MM.1S (cell line): ENCODE measurements around the gene TMEM132E.

Experiments used
- DNase-seq: peaks from one replicate; pipeline ENCODE4 v3.0.0-alpha.2; 2015
- H2AFZ ChIP-seq: fragments of 300-600 bp; sonication (generic); 2 replicates; pipeline ENCODE4 v1.6.0; 2016; ENCODE audit warnings: antibody characterized with exemption, low read length
- H3F3A ChIP-seq: fragments of 300-600 bp; sonication (generic); 2 replicates; pipeline ENCODE4 v1.6.1; 2016; ENCODE audit warnings: mild to moderate bottlenecking, antibody characterized with exemption, low read length, moderate library complexity, mixed read lengths; ENCODE audit not compliant: insufficient read depth
- H3K27ac ChIP-seq: fragments of 300-600 bp; sonication (generic); 2 replicates; pipeline ENCODE4 v1.5.1; 2016; ENCODE audit warnings: mild to moderate bottlenecking, low read length
- H3K27me3 ChIP-seq: fragments of 300-600 bp; sonication (generic); replicated peaks from 2 replicates; pipeline ENCODE4 v1.6.0; 2016; ENCODE audit warnings: low read length; ENCODE audit not compliant: insufficient read depth
- H3K36me3 ChIP-seq: fragments of 300-600 bp; sonication (generic); replicated peaks from 2 replicates; pipeline ENCODE4 v1.6.1; 2016; ENCODE audit warnings: mild to moderate bottlenecking, low read length, mixed read lengths; ENCODE audit not compliant: insufficient read depth
- H3K4me1 ChIP-seq: fragments of 300-600 bp; sonication (generic); 2 replicates; pipeline ENCODE4 v1.6.1; 2016; ENCODE audit warnings: low read length, mixed read lengths
- H3K4me2 ChIP-seq: fragments of 300-600 bp; sonication (generic); 2 replicates; pipeline ENCODE4 v1.6.0; 2016; ENCODE audit warnings: low read depth, low read length
- H3K4me3 ChIP-seq: fragments of 300-600 bp; sonication (generic); 2 replicates; pipeline ENCODE4 v1.5.1; 2016; ENCODE audit warnings: low read length, mixed read lengths
- H3K79me2 ChIP-seq: fragments of 300-600 bp; sonication (generic); 2 replicates; pipeline ENCODE4 v1.6.1; 2016; ENCODE audit warnings: mixed run types, low read length, mixed read lengths
- H3K9ac ChIP-seq: fragments of 300-600 bp; sonication (generic); 2 replicates; pipeline ENCODE4 v1.6.1; 2016; ENCODE audit warnings: low read length, mixed read lengths
- H3K9me2 ChIP-seq: fragments of 300-600 bp; sonication (generic); replicated peaks from 2 replicates; pipeline ENCODE4 v1.6.1; 2016; ENCODE audit warnings: mild to moderate bottlenecking, low read length, mixed read lengths; ENCODE audit not compliant: insufficient read depth
- H3K9me3 ChIP-seq: fragments of 300-600 bp; sonication (generic); replicated peaks from 2 replicates; pipeline ENCODE4 v1.6.1; 2016; ENCODE audit warnings: mild to moderate bottlenecking, low read length, mixed read lengths; ENCODE audit not compliant: insufficient read depth
- H4K20me1 ChIP-seq: fragments of 300-600 bp; sonication (generic); 2 replicates; pipeline ENCODE4 v1.6.1; 2016; ENCODE audit warnings: mild to moderate bottlenecking, low read length, moderate library complexity, mixed read lengths; ENCODE audit not compliant: insufficient read depth
- EZH2 ChIP-seq: fragments of 300-600 bp; sonication (generic); optimal IDR thresholded peaks from 2 replicates; pipeline ENCODE3; 2017; ENCODE audit warnings: low read depth, mild to moderate bottlenecking, antibody characterized with exemption, low read length, mixed read lengths
- EZH2phosphoT487 ChIP-seq: fragments of 300-600 bp; sonication (generic); IDR thresholded peaks from 2 replicates; pipeline ENCODE4 v1.6.1; 2018; ENCODE audit warnings: antibody characterized with exemption, low read length
- TF ChIP-seq, protein P1 (sequence below): fragments of 300-600 bp; sonication (generic); IDR thresholded peaks from 2 replicates; pipeline ENCODE4 v1.5.1; 2016; ENCODE audit warnings: antibody characterized with exemption, low read length, mixed read lengths

Gene TMEM132E

DNA sequence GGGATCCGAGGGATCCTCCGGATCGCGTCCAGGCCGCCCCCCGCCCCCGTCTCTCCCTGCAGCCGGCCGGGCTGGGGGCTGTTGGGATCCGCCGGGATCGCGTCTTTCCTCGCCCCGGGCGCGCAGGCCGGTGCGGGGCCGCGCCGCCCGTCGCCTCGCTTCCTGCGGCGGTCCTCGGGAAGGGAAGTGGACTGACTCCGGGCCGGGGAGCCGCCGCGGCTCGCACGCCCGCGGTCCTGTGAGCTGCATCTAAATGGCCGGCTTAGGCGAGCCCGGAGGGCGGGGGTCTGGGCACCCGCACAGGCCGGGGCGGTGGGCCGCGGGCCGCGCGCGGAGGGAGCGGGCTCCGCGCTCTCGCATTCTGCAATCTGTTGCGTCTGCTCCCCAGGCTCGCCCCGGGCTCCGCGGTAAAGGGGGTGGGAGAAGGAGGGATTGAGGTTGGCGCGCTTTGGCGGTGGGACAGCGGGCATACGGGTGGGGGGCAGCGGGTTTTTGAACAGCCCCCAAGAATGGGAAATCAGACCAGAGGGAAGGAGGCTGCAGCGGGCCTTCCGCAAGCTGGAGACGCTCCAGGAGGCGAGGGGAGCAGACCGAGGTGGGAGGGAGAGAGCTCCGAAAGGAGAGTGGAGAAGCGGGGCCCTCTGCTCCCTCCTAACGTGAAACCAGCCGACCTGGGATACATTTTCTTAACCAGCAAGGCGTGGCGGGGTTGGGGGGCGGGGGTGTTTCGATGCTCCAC, 2.2 kb downstream of the TMEM132E start:
- DNase-seq, result no peak
- TF ChIP-seq EZH2 (no peak), EZH2phosphoT487 (no peak)
- TF ChIP-seq, protein P1, sequence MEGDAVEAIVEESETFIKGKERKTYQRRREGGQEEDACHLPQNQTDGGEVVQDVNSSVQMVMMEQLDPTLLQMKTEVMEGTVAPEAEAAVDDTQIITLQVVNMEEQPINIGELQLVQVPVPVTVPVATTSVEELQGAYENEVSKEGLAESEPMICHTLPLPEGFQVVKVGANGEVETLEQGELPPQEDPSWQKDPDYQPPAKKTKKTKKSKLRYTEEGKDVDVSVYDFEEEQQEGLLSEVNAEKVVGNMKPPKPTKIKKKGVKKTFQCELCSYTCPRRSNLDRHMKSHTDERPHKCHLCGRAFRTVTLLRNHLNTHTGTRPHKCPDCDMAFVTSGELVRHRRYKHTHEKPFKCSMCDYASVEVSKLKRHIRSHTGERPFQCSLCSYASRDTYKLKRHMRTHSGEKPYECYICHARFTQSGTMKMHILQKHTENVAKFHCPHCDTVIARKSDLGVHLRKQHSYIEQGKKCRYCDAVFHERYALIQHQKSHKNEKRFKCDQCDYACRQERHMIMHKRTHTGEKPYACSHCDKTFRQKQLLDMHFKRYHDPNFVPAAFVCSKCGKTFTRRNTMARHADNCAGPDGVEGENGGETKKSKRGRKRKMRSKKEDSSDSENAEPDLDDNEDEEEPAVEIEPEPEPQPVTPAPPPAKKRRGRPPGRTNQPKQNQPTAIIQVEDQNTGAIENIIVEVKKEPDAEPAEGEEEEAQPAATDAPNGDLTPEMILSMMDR, result no peak
- Histone ChIP-seq H4K20me1 (no peaks in the 10 kb centered on the region), H3F3A (no peaks in the 10 kb centered on the region), H3K9me3 (no peaks in the 10 kb centered on the region), H3K9ac (no peak overlapping the region), H2AFZ (no peak overlapping the region), H3K36me3 (no peaks in the 10 kb centered on the region), H3K27me3 (peaks cover 75% of the 10 kb centered on the region), H3K27ac (no peak overlapping the region), H3K4me3 (no peak overlapping the region), H3K9me2 (no peaks in the 10 kb centered on the region), H3K79me2 (no peaks in the 10 kb centered on the region), H3K4me2 (no peak overlapping the region), H3K4me1 (no peaks in the 10 kb centered on the region)

DNA sequence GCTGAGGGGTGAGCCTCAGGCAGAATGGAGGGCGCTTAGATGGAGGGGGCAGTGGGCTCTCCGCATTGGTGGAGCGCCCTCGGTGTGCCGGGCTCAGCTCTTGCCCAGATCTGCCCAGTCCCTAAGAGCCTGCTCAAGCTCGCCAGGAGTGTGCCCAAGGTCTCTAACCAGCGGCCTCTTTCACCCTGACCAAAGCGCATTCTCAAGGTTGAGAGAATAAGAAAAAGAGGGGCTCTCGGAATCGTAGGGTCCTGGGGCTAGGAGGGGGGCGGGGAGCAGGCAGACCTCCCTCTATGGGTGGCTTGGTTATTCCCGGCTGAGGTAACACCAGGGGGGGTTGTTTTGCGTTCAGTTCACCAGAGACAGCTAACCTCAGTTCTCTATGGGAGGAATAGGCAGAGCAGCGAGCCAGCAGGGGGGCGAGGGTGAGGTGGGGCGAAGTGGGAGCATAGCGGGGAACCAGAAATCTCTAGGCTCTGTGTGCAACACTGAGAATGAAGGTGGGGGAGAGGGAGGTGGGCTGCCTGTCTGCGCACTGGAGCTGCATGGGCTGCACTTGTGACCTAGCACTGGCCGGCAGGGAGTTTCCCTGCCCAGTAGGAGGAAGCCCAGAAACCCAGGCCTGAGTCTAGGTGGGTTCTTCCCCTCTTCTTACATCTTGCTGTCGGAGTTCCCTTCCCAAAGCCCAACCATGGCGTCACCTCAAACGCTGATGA, 3.0 kb downstream of the TMEM132E start:
- H3K4me1 ChIP-seq, result no peaks in the 10 kb centered on the region
- peaks cover 68% of the 10 kb centered on the region for H3K27me3 ChIP-seq
- no peak overlapping the region for H3K4me3 ChIP-seq
- H3K27ac ChIP-seq, result no peak overlapping the region
- H4K20me1 ChIP-seq, result no peaks in the 10 kb centered on the region
- no peak overlapping the region for H3K9ac ChIP-seq
- H2AFZ ChIP-seq, result no peak overlapping the region
- no peaks in the 10 kb centered on the region for H3F3A ChIP-seq
- no peak overlapping the region for H3K4me2 ChIP-seq
- TF ChIP-seq EZH2 (no peak), EZH2phosphoT487 (no peak)
- TF ChIP-seq, protein P1, result no peak
- H3K36me3 ChIP-seq, result no peaks in the 10 kb centered on the region
- no peaks in the 10 kb centered on the region for H3K9me2 ChIP-seq
- no peaks in the 10 kb centered on the region for H3K79me2 ChIP-seq
- H3K9me3 ChIP-seq, result no peaks in the 10 kb centered on the region
- no peak for DNase-seq

DNA sequence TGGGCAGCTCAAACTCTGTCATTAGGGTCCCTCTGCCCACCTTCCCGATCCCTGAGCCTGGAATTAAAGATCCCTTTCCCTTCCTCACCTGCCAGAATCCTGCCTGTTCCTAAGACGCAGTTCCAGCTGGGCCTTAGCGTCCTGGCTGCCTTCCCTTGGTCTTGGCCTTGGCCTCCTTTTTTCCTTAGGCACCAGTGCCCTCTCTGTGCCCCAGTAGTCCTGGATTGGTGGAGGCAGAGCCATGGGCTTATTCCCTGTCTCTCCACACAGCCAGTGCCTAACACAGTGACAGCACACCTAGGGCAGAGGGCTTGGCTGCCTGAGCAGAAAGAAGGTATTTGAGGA, 3.5 kb downstream of the TMEM132E start:
- H3K4me3 ChIP-seq, result no peak overlapping the region
- H4K20me1 ChIP-seq, result no peaks in the 10 kb centered on the region
- H3F3A ChIP-seq, result no peaks in the 10 kb centered on the region
- H2AFZ ChIP-seq, result no peak overlapping the region
- TF ChIP-seq, protein P1, result no peak
- TF ChIP-seq EZH2 (no peak), EZH2phosphoT487 (no peak)
- H3K27ac ChIP-seq, result no peak overlapping the region
- no peaks in the 10 kb centered on the region for H3K9me3 ChIP-seq
- H3K79me2 ChIP-seq, result no peaks in the 10 kb centered on the region
- no peak overlapping the region for H3K4me2 ChIP-seq
- no peaks in the 10 kb centered on the region for H3K9me2 ChIP-seq
- no peaks in the 10 kb centered on the region for H3K4me1 ChIP-seq
- DNase-seq, result no peak
- H3K9ac ChIP-seq, result no peak overlapping the region
- no peaks in the 10 kb centered on the region for H3K36me3 ChIP-seq
- peaks cover 63% of the 10 kb centered on the region for H3K27me3 ChIP-seq
